Mammary epithelial cell (primary cell): ENCODE data around the gene PXDC1.

Source experiments
- EZH2 ChIP-seq: IDR thresholded peaks from 2 replicates; pipeline ENCODE4 v1.6.1; 2012; ENCODE audit warnings: low read length, inconsistent platforms, borderline replicate concordance
- TF ChIP-seq, protein P1 (sequence below), 2 donors: IDR thresholded peaks in 1 of 2; conservative IDR thresholded peaks in 1 of 2; 2 replicates each; pipeline ENCODE4 v1.5.1; 2011 to 2012; ENCODE audit warnings: inconsistent platforms in 2 of 2, low read length in 2 of 2, mild to moderate bottlenecking in 2 of 2, control low read depth in 1 of 2, low read depth in 1 of 2; ENCODE audit not compliant: insufficient read depth in 1 of 2; ENCODE audit errors: extremely low read depth in 1 of 2

DNA sequence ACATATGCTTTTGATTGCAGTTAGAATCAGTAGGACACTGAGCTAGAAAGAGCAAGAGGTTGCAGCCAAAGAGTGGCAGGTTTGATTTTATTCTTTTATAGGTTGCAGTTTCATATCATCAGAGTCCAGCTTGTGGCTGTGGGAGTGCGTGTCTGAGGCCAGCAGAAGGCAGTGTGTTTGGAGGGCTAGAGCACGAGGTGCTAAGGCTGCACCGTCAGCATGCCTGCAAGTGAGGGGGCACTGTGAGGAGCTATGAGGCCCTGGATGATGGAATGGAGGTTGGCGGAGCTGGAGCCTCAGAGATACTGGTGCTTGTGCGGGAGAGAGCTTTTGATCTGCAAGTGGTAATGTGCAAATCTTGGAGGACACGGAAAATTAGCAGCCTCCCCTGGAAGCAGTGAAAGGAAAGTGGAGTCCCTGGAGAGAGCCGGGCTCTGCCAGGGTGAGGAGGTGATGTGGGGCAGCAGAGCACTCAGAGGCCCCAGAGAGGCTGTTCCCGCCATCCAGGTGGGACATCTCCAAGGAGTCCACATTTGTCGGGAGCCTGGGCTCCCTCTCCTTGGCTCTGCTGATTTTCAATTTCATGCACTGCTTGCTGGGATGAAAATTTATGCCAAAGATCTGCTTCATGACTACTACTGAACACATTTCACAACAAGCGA is 43.6 kb downstream of the PXDC1 start:
- TF ChIP-seq, protein P1, sequence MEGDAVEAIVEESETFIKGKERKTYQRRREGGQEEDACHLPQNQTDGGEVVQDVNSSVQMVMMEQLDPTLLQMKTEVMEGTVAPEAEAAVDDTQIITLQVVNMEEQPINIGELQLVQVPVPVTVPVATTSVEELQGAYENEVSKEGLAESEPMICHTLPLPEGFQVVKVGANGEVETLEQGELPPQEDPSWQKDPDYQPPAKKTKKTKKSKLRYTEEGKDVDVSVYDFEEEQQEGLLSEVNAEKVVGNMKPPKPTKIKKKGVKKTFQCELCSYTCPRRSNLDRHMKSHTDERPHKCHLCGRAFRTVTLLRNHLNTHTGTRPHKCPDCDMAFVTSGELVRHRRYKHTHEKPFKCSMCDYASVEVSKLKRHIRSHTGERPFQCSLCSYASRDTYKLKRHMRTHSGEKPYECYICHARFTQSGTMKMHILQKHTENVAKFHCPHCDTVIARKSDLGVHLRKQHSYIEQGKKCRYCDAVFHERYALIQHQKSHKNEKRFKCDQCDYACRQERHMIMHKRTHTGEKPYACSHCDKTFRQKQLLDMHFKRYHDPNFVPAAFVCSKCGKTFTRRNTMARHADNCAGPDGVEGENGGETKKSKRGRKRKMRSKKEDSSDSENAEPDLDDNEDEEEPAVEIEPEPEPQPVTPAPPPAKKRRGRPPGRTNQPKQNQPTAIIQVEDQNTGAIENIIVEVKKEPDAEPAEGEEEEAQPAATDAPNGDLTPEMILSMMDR (conservative IDR thresholded peaks at IDR 0.05 in 1 of 2, IDR thresholded peaks at IDR 0.05 in 1 of 2; ENCODE audit: extremely low read depth in 1 of 2, insufficient read depth in 1 of 2, low read depth in 1 of 2, low read length in 2 of 2) = no peak
- TF ChIP-seq EZH2 = no peak
